Chondrocyte (in vitro differentiated cells): Measurements from ENCODE around the gene CORO7. TPM values are rescaled to one million over a fixed set of nuclear protein-coding genes. Genes with fewer than 3 reads are reported as not detected.

Experiments
- DNase-seq: peaks from one replicate; pipeline ENCODE4 v3.0.0; 2021; ENCODE audit warnings: mixed read lengths, low spot score
- H3K27ac Mint-ChIP-seq: one replicate; pipeline ENCODE4 v1.8.0; 2021; ENCODE audit warnings: mild to moderate bottlenecking, moderate library complexity, mixed read lengths; ENCODE audit not compliant: unreplicated experiment
- H3K27me3 Mint-ChIP-seq: 2 replicates; pipeline ENCODE4 v1.8.0; 2021; ENCODE audit warnings: low read depth, mixed read lengths
- H3K36me3 Mint-ChIP-seq: 2 replicates; pipeline ENCODE4 v1.8.0; 2021; ENCODE audit warnings: low read depth, mixed read lengths
- H3K4me1 Mint-ChIP-seq: 2 replicates; pipeline ENCODE4 v1.8.0; 2021; ENCODE audit warnings: low read depth, mild to moderate bottlenecking, mixed read lengths
- H3K4me3 Mint-ChIP-seq: one replicate; pipeline ENCODE4 v1.8.0; 2021; ENCODE audit warnings: mild to moderate bottlenecking, moderate library complexity, mixed read lengths; ENCODE audit not compliant: unreplicated experiment
- H3K9me3 Mint-ChIP-seq: 2 replicates; pipeline ENCODE4 v1.8.0; 2021; ENCODE audit warnings: low read depth, mixed read lengths
- CTCF ChIP-seq: fragments of 200-600 bp; sonication (generic); IDR thresholded peaks from 2 replicates; pipeline ENCODE4 v1.5.0; 2021; ENCODE audit warnings: antibody characterized with exemption, mild to moderate bottlenecking, moderate library complexity
- total RNA-seq: library from RNA; stranded (reverse); gene quantifications from 3 replicates; pipeline ENCODE4 v1.2.1, GENCODE V29; 2021

CORO7 gene
- total RNA-seq, 1 donor from 2014 or later: 24.6 TPM

- Mint-ChIP-seq H3K36me3 (peaks cover 5% of the 10 kb centered on the region), H3K9me3 (no peaks in the 10 kb centered on the region), H3K4me3 (peak overlapping the region; percentile 88), H3K4me1 (peaks cover 61% of the 10 kb centered on the region), H3K27ac (peak overlapping the region; percentile 96), H3K27me3 (no peaks in the 10 kb centered on the region)
- no peak for TF ChIP-seq CTCF
- no peak for DNase-seq
Observed at GRCh38 chr16:4373356-4373908, 43.0 kb downstream of the CORO7 start.

- Mint-ChIP-seq H3K27ac (peak overlapping the region; percentile 96), H3K36me3 (peaks cover 2% of the 10 kb centered on the region), H3K4me1 (peaks cover 55% of the 10 kb centered on the region), H3K4me3 (peak overlapping the region; percentile 88), H3K27me3 (no peaks in the 10 kb centered on the region), H3K9me3 (no peaks in the 10 kb centered on the region)
- DNase-seq: no peak
- TF ChIP-seq CTCF: no peak
Observed at GRCh38 chr16:4372578-4373355, 43.6 kb downstream of the CORO7 start.

- Mint-ChIP-seq H3K4me3 (peak overlapping the region; percentile 88), H3K27ac (peak overlapping the region; percentile 96), H3K4me1 (peaks cover 48% of the 10 kb centered on the region), H3K27me3 (no peaks in the 10 kb centered on the region), H3K36me3 (peaks cover 2% of the 10 kb centered on the region), H3K9me3 (no peaks in the 10 kb centered on the region)
- TF ChIP-seq CTCF: no peak
- no peak for DNase-seq
Observed at GRCh38 chr16:4372001-4372577, 44.3 kb downstream of the CORO7 start.

GRCh38 chr16:4371357-4372000, 44.9 kb downstream of the CORO7 start, which contains the start of gene VASN:
Gene VASN (plus strand): TSS chr16:4371848. CDS start chr16:4380878, 9,030 bp downstream.
- no peaks in the 10 kb centered on the region for H3K27me3 Mint-ChIP-seq
- H3K27ac Mint-ChIP-seq: peak within 1 kb of the TSS; percentile 96
- peaks cover 42% of the 10 kb centered on the region for H3K4me1 Mint-ChIP-seq
- no peaks in the 10 kb centered on the region for H3K9me3 Mint-ChIP-seq
- DNase-seq: no peak
- peaks cover 2% of the 10 kb centered on the region for H3K36me3 Mint-ChIP-seq
- peak within 1 kb of the TSS; percentile 88 for H3K4me3 Mint-ChIP-seq
- TF ChIP-seq CTCF: no peak
